DMS79 treated with DMSO at 0.1 percent for 48 hours (cell line): ENCODE results near the gene ADRA1B.

Source experiments
- DNase-seq: peaks from one replicate; lab custom pipeline; 2025; lab: John Stamatoyannopoulos, UW

ADRA1B gene

DNA sequence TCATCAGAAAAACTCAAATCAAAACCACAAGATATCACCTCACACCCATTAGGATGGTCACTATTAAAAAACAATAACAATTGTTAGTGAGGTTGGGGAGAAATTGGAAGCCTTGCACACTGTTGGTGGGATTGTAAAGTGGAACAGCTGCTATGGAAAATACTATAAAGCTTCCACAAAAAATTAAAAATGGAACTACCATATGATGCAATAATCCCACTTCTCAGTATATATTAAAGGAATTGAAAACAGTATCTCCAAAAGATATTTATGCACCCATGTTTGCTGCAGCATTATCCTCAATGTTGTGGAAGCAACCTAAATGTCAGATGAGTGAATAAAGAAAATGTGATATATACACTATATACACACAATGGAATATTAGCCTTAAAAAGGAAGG lies 14.5 kb upstream of the ADRA1B start:
- no peak for DNase-seq

DNA sequence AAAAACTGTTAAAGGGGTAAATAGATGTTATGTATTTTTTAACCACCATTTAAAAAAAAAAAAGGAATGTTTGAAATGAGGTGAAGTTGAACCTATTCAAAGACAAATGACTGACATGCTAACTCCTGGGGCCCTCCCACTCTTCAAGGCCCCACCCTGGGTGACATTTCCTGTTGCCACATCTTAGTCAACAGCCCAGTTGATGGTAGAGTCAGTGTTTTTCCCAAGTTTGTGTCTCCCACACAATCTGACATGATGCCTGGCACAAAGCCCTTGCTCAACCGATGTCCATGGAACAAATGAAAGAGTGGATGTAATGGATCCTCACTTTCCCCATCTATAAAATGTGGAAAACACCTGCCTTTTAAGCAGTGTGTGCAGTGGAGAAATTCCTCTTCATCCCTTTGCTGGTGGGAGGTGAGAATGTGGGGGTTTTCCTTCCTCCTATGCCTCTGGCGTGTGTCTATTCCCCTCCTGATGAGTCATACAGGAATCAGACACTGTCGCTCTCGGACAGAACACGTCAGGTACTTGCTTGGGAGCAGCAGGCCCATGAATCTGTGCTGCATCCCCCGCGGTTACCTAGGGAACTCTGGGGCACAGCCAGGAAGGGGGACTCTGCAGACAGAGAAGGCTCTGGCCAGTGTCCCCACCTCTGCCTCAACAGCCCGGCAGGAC lies 13.7 kb upstream of the ADRA1B start:
- DNase-seq, result no peak

DNA sequence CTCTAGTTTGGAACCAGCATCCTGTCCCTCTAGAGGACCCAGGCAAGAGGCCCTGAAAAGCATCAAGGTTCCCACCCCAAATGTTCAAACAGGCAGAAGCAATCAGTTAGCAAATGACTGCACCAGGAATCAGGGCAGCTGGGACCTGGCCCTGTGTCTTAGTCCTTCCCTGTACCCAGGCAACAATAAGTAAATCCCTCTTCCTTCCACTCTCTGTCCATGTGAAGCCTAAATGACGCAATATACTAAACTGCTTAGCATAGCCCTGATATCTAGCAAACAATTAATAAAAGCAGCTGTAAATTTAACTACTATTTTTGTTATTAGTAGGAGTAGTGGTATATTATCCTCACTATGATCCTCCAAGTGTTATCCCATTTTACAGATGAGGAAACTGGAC lies 13.2 kb upstream of the ADRA1B start:
- no peak for DNase-seq

DNA sequence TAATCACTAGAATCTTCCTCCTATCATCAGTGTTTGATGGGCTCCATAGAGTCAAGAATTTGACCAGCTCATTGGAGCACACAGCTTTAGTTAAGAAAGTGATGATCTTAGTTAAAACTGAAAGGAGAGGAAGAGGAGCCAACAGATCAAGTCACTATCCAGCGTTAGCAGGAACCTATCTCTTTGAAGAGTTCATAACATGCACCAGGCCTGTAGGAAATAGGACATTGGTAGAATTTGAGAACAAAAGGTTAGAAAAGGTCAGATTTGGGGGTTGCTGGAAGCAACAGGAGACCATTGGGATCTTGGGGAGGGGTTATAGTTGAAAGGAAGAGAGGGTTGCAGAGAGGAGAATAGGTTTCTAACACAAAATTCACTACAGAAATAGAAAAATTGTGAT lies 11.4 kb upstream of the ADRA1B start:
- no peak for DNase-seq

DNA sequence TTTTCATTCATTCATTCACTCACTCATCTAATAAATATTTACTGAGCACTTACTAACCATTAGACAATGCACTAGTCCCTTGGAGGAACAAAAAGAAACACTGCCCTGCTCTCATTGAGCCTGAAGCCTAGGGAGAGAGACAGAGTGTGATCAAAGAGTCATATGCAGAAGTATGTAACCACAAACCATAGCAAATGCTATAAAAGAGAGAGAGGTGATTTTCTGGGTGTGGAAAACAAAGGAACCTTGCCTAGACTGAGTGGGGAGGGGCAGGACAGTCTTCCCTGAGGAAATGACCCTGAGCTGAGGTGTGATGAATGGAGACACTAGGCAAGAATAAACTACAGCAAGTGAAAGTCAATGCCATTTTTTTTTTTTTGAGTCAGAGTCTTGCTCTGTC lies 10.8 kb upstream of the ADRA1B start:
- no peak for DNase-seq

DNA sequence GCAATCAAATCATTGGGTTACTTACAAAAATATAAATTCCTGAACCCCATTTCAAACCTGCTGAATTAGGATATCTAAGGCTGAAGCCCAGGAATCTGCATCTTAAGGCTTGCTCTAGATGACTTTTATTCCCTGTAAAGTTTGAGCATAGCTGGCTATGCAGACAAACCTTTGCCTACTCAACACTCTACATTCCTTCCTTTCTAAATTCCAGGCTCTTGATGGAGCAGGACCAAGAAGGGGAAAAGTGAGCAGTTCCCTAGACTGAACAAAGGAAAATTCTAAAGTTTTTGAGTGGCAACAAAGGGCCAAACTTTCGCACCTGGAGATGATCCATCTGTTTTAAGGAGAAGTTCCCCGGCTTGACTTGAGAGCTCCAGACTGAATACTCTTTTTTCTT lies 9.8 kb upstream of the ADRA1B start:
- DNase-seq, result no peak

DNA sequence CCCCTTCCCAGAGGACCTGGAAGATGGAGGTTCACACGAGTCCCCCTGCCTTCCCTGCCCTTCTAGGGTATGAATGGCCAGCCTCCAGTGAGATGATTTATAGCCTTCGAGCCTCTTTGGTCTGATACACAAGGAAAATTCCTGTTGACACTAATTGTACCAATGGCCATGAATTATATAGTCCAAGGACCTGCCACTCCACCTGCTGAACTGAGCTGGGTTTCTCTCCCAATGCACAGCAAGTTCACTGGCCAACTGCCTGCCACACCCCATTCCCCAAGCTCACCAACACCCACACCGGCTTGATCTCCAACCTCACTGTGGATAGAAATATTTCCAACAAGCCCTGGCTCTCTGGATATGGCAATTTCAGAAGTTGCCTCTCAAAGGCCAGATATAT lies 9.3 kb upstream of the ADRA1B start:
- no peak for DNase-seq

DNA sequence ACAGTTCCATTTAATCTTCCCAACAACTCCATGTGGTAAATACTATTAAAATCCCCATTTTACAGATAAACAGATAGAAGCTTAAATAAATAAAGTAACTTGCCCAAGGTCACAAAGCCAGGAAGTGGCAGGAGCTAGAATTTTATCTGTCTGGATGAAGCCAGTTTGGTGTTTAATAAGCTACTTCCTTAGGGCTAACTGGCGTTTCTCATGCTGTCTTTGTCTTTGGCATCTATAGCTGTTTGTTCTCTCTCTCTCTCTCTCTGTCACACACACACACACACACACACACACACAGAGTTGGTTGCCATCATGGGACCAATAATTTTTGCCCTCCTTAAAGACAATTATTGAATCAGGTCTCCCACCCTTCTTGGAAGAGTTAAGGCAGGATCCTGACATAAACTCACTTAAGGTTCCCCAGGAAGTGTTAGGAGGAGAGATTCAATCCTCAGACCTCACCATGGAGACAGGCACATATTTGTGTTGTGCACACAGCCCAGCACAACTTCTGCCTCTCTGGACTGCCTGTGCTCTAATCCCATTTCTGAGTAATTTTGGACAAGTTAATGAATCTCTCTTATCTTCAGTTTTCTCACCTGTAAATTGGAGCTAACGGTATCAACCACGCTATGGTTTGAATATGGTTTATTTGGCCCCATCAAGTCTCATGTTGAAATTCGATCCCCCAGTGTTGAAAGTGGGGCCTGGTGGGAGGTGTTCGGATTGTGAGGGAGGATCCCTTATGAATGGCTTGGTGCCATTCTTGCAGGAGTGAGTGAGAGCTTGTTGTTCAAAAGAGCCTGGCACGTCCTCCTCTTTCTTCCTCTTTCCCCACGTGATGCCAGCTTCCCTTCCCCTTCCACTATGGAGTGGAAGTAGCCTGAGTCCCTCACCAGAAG lies 8.3 kb upstream of the ADRA1B start:
- DNase-seq, result no peak

DNA sequence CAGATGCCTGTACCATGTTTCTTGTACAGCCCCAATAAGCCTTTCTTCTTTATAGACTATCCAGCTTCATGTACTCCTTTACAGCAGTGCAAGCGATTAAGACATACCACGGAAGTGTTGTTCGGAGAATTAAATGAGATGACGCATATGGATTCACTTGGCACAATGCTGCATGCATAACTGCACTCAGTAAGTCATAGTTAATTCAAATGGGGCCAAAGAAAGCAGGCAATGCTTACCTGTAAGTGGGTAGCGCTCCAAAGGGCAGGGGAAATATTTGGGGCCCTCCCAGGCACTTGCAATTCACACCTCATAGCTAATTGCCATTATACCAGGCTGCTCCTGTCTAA lies 7.7 kb upstream of the ADRA1B start:
- no peak for DNase-seq

DNA sequence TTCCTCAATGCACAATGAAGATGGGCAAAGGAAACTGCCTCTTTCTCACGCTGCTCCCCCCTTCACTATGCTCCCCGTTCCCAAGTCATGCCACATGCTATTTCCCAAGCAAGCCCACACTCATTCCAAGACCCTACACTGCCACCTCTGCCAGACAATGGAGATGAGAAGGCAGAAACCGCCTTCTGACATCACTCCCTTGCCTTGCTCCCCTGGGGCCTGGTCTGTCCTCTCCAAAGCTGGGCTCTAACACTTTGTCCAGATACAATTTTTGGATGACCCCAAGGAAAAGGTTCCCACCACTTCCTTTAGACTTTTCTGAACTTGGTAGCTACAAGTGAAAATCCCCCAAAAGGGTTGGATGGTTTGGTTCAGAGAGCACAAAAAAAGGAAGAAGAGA lies 7.2 kb upstream of the ADRA1B start:
- no peak for DNase-seq

DNA sequence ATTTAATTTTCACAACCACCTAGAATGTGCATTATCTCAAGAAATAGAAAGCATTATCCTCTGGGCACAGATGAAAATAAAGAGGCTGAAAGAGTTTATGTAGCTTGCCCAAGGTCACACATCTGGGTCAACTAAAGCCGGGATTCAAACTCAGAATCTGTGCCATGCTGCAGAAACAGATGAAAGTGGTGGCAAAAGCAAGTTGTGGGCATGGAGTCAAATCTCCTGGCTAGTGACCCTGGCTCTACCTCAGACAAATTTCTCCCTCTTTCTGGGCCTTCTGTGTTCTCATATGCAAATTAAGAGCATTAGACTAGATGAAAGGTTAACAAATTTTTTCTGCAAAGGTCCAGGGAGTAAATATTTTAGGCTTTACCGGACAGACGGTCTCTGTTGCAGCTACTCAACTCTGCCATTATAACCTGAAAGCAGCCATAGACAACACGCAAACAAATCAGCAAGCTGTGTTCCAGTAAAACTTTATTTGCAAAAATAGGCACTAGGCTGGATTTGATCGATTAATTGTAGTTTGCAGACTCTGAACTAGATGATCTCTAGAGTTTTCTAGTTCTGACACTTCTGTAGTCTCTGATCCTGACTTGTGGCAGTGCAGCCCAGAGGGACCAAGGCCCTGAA lies 6.0 kb upstream of the ADRA1B start:
- DNase-seq, result no peak

DNA sequence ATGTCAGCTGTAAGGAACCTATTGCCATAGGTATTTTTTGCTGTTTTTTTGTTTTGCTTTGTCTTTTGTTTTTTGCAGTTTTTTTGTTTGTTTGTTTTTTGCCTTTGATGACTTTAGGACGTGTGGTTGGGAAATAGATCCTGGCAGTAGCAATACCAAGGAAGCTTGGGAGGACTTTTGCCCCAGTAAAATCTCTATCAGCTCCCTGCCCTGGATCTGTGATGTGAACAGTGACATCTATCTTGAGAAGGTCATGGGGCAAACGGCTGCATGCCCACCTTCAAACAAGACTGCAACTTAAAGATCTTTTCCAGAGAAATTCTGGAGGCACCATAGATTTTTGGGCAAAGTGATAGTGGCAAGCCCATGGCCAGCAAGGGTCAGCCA lies 5.4 kb upstream of the ADRA1B start:
- no peak for DNase-seq

DNA sequence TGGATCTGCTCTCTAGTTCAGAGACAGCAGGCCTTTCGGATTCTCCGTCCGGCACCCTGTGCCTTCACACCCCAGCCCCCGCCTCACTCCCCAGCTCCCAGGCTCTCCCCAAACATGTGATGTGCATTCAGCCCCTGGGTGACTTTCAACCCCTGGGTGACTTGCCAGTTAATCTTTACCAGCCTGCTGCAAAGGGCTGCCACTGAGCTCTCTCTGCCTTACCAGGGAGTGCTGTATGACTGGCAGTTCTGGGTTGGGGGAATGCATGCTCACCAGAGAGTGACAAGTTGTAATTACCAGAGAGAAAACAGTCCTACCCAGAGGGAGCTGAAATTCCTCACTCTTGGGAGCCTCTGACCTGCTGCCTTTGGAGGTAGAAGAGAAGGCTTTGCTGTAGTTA lies 4.9 kb upstream of the ADRA1B start:
- DNase-seq, result no peak

DNA sequence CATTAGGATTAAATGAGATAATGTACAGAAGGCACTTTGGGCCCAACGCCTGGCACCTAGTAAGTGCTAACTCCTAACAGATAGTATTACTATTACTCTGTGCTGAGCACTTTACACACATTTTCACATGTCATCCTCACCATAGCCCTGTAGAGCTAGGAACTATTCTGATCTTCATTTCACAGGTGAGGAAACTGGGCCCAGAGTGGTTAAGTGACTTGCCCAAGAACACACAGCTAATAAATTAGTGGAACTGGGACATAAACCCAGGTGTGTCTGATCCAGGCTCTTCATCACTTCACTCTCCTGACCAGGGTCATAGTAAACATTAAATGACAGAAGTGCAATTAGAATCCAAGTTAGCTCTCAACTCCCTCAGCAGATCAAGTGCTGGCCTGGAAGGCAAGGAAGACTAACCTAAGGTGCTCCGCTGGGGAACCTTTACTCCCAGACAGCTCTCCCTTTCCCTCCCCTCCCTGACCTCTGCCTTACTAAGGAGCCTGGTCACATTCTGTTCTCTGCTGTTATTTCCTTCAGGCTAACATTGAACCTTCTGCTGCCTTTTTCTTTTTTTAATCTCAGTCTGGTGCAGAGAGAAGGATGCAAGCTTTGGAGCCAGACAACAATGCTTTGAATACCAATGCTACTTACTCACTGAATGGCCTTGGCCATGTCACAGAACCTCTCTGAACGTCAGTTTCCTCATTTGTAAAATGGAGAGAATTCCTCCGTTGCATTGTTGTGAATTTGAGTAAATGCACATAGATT lies 4.1 kb upstream of the ADRA1B start:
- DNase-seq, result no peak

DNA sequence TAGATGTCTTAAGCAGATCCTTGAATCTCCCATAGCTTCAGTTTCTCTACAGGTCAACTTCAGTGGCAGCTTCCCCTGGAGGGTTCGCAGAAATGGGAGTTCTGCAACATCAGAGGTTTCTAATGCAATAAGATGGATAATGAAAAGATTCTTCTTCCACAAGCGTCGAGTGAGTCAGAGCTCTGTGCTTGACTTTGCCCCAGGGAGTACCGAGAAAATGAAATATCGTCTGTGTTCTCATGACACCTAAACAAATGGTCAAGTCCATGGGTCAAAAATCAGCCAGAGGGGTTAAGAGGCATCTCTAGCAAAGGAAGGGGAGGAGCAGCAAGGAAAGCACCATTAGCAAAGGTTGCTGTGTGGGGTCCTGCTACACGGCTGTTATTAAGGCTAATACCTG lies 3.2 kb upstream of the ADRA1B start:
- DNase-seq, result no peak

DNA sequence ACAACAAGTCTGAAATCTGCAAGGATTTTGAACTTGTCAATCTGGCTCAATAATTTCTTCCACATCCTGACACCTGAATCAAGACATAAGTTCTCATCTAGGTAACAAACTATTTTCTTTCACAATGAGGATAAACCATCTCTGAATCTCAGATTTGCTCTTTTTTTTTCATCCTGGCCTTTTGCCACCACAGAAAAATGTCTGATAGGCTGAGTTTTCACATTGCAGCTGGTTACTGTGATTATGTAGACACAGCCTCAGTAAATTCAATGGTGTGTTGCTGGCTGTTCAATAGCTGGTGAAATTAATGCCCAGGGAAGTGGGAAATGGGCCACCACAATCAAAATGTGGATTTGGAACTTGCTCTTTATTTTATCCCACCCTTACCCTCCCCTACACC lies 2.8 kb upstream of the ADRA1B start:
- no peak for DNase-seq

DNA sequence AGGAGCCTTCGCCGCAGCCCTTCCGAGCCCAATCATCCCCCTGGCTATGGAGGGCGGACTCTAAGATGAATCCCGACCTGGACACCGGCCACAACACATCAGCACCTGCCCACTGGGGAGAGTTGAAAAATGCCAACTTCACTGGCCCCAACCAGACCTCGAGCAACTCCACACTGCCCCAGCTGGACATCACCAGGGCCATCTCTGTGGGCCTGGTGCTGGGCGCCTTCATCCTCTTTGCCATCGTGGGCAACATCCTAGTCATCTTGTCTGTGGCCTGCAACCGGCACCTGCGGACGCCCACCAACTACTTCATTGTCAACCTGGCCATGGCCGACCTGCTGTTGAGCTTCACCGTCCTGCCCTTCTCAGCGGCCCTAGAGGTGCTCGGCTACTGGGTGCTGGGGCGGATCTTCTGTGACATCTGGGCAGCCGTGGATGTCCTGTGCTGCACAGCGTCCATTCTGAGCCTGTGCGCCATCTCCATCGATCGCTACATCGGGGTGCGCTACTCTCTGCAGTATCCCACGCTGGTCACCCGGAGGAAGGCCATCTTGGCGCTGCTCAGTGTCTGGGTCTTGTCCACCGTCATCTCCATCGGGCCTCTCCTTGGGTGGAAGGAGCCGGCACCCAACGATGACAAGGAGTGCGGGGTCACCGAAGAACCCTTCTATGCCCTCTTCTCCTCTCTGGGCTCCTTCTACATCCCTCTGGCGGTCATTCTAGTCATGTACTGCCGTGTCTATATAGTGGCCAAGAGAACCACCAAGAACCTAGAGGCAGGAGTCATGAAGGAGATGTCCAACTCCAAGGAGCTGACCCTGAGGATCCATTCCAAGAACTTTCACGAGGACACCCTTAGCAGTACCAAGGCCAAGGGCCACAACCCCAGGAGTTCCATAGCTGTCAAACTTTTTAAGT lies 819 bp downstream of the ADRA1B start:
- no peak for DNase-seq

DNA sequence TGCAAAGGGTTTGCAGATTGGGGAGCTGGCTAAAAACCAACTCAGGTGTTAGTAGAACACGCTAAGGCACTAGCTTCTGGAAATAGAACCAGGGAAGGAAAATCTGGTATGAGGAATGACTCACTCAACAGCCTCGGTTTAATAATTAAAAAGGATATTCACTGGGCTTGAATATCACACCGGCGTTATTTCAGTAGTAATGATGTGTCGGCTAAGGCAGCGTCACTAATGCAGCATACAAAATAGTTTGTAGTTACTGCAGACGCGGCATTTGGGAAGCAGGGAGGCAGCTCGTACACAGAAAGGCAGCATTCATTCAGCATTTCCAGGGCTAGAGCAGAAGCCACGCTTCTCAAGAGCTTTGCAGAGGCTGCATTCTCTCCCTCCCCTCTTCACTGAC lies 1.7 kb downstream of the ADRA1B start:
- no peak for DNase-seq

DNA sequence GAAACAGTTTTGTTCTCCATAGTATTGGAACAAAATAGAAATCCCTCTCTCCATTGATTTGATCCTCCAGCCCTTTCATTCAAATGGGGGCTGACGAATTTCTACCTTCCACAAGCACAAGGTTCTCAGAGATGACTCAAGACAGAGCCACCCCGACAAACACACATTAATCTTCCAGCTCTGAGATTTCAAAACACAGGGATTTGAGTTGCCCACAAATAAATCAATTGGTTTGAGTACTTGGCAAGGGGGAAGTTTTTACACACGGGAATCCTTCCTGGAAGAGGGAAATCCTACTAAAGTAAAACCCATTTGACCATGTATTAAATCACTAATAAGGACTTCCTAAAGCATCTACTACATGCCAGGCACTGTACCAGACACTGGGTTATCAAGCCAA lies 5.4 kb downstream of the ADRA1B start:
- DNase-seq, result no peak

DNA sequence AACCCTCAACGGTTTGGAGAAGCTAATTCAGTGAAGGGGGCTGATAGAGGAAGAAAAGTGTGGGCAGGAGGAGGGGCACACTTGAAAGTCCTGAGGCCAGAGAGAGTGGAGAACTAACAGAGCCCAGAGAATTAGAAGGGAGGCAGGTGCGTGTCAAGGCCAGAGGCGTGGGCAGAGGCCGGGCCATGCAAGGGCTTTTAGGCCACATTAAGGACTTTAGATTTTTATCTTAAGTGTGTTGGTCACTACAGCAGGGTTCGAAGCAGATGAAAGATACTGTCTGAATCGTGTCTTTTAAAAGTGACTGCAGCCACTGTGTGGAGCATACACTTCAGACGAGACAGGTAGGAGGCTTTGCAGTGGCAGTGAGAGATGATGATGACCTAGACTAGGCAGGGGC lies 6.7 kb downstream of the ADRA1B start:
- no peak for DNase-seq

DNA sequence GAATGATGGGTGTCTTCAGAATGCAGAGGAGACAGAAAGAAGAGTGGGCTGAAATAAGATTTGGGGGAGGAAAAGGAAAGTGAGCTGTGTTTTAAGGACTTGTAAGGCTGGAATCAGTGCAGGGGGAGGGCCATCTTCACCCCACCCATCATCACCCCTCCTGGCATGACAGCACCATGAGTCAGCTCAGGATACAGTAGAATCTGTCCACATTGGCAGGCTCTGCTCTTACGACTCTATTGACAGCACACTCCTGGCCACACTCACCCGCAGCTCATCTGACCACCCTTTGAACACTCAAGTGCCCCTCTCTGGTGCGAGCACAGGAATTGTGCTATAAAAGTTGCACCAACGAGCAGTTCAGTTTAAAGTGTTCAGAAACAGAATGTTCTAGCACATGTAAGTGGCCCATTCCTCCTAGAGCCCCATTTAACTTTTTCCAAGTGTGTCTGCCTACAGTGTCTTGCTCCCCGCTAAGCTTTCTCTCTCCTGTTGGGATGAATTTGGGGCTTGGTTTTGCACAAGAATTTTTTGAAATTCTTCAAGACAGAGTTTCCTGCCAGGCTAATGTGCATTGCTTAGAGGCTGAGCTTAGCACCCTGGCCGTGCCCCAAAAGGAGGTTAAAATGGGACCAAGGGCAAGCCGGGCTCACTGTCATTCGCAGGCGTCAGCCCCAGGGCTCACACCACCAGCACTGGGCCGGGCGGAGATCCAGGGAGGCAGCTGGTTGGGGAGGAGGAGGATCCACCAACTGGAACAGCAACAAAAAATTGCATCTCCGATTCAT lies 12.0 kb downstream of the ADRA1B start:
- DNase-seq, result no peak
